Endothelial cell (in vitro differentiated cells): ENCODE measurements around the gene LILRA2. TPM values are rescaled to one million over a fixed set of nuclear protein-coding genes. Genes with fewer than 3 reads are reported as not detected.

Source experiments
- DNase-seq: peaks from one replicate; pipeline ENCODE4 v3.0.0; 2021; ENCODE audit warnings: low spot score
- H3K27ac Mint-ChIP-seq: one replicate; pipeline ENCODE4 v1.8.0; 2021; ENCODE audit warnings: mixed read lengths, inconsistent platforms; ENCODE audit not compliant: unreplicated experiment
- H3K27me3 Mint-ChIP-seq: one replicate; pipeline ENCODE4 v1.8.0; 2021; ENCODE audit warnings: mild to moderate bottlenecking, moderate library complexity, mixed read lengths, inconsistent platforms; ENCODE audit not compliant: unreplicated experiment
- H3K36me3 Mint-ChIP-seq: one replicate; pipeline ENCODE4 v1.8.0; 2021; ENCODE audit warnings: mild to moderate bottlenecking, low read depth, mixed read lengths, inconsistent platforms; ENCODE audit not compliant: unreplicated experiment
- H3K4me1 Mint-ChIP-seq: one replicate; pipeline ENCODE4 v1.8.0; 2021; ENCODE audit warnings: mild to moderate bottlenecking, mixed read lengths, inconsistent platforms; ENCODE audit not compliant: unreplicated experiment
- H3K4me3 Mint-ChIP-seq: one replicate; pipeline ENCODE4 v1.8.0; 2021; ENCODE audit warnings: mild to moderate bottlenecking, mixed read lengths, inconsistent platforms; ENCODE audit not compliant: unreplicated experiment
- H3K9me3 Mint-ChIP-seq: one replicate; pipeline ENCODE4 v1.8.0; 2021; ENCODE audit warnings: mixed read lengths, inconsistent platforms; ENCODE audit not compliant: unreplicated experiment
- total RNA-seq: library from RNA; stranded (reverse); fragmentation: NEBNext Ultra II Directional; extraction: Animal tissue kit (Norgen Biotek cat#: 25700); gene quantifications from one replicate; pipeline ENCODE4 v1.2.1, GENCODE V29; 2021; ENCODE audit not compliant: unreplicated experiment
- TF ChIP-seq, protein P1 (sequence below): fragments of 200-600 bp; sonication (generic); IDR thresholded peaks from one replicate; pipeline ENCODE4 v1.5.0; 2021; ENCODE audit warnings: antibody characterized with exemption; ENCODE audit not compliant: unreplicated experiment

LILRA2 gene
- total RNA-seq, 1 donor from 2014 or later, result not detected

DNA sequence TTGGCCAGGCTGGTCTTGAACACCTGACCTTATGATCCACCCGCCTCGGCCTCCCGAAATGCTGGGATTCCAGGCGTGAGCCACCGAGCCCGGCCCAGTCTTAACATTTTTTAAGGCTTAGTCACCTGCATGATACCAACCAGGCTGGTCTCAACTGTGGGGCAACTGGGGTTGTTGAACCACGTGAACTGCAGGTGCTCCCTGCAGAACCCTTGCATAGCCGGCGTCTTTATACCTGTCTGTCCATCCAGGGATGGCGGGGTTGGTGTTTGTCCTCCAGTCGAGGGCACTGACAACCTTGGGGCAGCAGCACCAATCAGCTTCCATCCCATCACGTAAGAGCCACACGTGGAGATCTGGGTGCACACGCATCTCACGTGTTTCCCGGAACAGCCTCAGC is 24.8 kb upstream of the LILRA2 start:
- Mint-ChIP-seq H3K9me3 (peaks cover 29% of the 10 kb centered on the region), H3K4me3 (no peak overlapping the region), H3K36me3 (peaks cover 12% of the 10 kb centered on the region), H3K27me3 (peaks cover 10% of the 10 kb centered on the region), H3K27ac (no peak overlapping the region), H3K4me1 (no peaks in the 10 kb centered on the region)
- no peak for DNase-seq
- TF ChIP-seq, protein P1, sequence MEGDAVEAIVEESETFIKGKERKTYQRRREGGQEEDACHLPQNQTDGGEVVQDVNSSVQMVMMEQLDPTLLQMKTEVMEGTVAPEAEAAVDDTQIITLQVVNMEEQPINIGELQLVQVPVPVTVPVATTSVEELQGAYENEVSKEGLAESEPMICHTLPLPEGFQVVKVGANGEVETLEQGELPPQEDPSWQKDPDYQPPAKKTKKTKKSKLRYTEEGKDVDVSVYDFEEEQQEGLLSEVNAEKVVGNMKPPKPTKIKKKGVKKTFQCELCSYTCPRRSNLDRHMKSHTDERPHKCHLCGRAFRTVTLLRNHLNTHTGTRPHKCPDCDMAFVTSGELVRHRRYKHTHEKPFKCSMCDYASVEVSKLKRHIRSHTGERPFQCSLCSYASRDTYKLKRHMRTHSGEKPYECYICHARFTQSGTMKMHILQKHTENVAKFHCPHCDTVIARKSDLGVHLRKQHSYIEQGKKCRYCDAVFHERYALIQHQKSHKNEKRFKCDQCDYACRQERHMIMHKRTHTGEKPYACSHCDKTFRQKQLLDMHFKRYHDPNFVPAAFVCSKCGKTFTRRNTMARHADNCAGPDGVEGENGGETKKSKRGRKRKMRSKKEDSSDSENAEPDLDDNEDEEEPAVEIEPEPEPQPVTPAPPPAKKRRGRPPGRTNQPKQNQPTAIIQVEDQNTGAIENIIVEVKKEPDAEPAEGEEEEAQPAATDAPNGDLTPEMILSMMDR, result no peak

DNA sequence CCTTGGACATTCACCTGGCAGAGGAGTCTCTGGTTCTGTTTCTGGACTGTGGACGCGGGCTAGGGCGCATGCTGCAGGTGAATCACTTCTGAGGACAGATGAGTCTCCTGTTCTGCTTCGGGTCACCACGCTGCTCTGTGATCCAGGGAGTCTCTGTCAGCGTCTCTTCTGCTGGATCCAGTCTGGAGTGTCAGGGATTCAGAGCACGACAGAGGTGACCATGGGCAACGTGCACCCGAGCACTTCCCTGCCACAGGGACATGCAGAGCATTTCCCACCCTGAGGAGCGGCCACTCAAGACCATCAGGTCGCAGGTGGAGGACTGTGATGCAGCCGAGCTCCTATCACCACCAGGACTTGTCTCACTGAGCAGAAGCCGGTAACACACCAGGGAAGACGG is 24.4 kb upstream of the LILRA2 start:
- no peak for DNase-seq
- peaks cover 28% of the 10 kb centered on the region for H3K9me3 Mint-ChIP-seq

DNA sequence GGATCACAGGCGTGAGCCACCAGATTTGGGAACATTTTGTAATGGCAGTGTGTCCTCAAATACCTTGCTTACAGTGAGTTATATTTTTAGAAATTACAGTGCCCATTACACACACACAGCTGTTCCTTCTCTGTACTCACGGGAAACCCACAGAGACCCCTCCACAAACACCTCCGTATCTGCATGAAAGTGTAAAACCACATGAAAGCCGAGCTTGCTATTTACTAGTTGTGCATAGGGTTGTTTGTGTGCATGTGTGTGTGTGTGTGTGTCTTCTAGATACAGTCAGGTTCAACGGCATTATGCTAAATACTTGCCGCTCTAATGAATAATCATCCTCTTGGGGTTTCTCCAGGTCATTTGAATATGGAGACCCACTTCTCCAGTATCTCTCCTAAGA is 22.3 kb upstream of the LILRA2 start:
- Mint-ChIP-seq H3K9me3 (peaks cover 27% of the 10 kb centered on the region), H3K4me3 (no peak overlapping the region), H3K27me3 (peaks cover 7% of the 10 kb centered on the region), H3K27ac (no peak overlapping the region), H3K36me3 (peaks cover 7% of the 10 kb centered on the region), H3K4me1 (no peaks in the 10 kb centered on the region)
- DNase-seq, result no peak
- TF ChIP-seq, protein P1, result no peak

More for the DNA sequence above, 24.4 kb upstream of the LILRA2 start:
- peaks cover 8% of the 10 kb centered on the region for H3K27me3 Mint-ChIP-seq
- no peaks in the 10 kb centered on the region for H3K4me1 Mint-ChIP-seq
- TF ChIP-seq, protein P1, result no peak
- peaks cover 8% of the 10 kb centered on the region for H3K36me3 Mint-ChIP-seq
- H3K27ac Mint-ChIP-seq, result no peak overlapping the region
- no peak overlapping the region for H3K4me3 Mint-ChIP-seq

DNA sequence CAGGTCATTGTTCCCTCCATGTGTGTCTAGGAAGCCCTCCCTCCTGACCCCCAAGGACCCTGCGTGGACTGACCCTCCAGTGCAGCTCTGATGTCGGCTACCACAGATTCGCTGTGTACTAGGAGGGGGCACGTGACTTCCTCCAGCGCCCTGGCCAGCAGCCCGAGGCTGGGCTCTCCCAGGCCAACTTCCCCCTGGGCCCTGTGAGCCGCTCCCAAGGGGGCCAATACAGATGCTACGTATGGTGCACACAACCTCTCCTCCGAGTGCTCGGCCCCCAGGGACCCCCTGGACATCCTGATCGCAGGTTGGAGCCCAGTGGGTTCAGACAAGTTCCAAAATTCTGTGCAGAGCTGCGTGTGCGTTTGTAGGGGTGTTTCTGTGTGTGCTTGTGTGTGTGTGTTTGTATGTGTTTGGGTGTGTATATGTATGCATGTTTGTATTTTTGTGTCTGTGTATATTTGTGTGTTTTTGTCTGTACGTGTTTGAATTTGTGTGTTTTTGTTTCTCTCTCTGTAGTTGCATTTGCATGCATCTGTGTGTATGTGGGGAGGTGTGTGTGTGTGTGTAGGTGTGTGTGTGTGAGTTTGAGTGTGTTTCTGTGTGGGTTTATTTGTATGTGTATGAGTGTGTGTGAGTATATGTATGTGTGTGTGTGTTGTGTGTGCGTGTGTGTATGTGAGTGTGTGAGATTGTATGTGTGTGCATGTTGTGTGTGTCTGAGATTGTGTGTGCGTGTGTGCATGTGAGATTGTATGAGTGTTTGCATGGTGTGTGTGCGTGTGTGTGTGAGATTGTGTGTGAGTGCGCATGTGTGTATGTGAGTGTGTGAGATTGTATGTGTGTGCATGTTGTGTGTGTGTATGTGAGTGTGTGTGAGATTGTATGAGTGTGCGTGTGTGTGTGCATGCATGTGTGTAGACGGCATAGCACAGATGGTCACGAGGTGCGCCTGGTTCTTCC is 21.4 kb upstream of the LILRA2 start:
- Mint-ChIP-seq H3K9me3 (peaks cover 26% of the 10 kb centered on the region), H3K4me1 (no peaks in the 10 kb centered on the region)

More for the DNA sequence above, 21.4 kb upstream of the LILRA2 start:
- H3K27me3 Mint-ChIP-seq, result peaks cover 7% of the 10 kb centered on the region
- H3K27ac Mint-ChIP-seq, result peak overlapping the region; percentile 27
- DNase-seq, result no peak
- peak overlapping the region; percentile 65 for H3K4me3 Mint-ChIP-seq
- peaks cover 7% of the 10 kb centered on the region for H3K36me3 Mint-ChIP-seq
- TF ChIP-seq, protein P1, result no peak
